Activated T-helper 17 cell treated with anti-CD3 and anti-CD28 coated beads, Interleukin-2, amount 50 U/mL, for 72 hours (primary cell): ENCODE data around the gene CLRN1. TPM values are rescaled to one million over a fixed set of nuclear protein-coding genes. Genes with fewer than 3 reads are reported as not detected.

Experiments used
- ATAC-seq: fragments of 150-1000 bp; cut with Tn5 transposase; replicated peaks from 2 replicates; pipeline ENCODE4 v1.10.0; 2021; ENCODE audit warnings: mild to moderate bottlenecking, moderate library complexity
- H3K27ac Mint-ChIP-seq: one replicate; pipeline ENCODE4 v1.8.0; 2022; ENCODE audit warnings: mixed read lengths
- H3K27me3 Mint-ChIP-seq: one replicate; pipeline ENCODE4 v1.8.0; 2022; ENCODE audit warnings: mixed read lengths
- H3K36me3 Mint-ChIP-seq: one replicate; pipeline ENCODE4 v1.8.0; 2022; ENCODE audit warnings: low read depth, mild to moderate bottlenecking, mixed read lengths
- H3K4me1 Mint-ChIP-seq: one replicate; pipeline ENCODE4 v1.8.0; 2022; ENCODE audit warnings: mixed read lengths
- H3K4me3 Mint-ChIP-seq: one replicate; pipeline ENCODE4 v1.8.0; 2022; ENCODE audit warnings: mild to moderate bottlenecking, mixed read lengths
- H3K9me3 Mint-ChIP-seq: one replicate; pipeline ENCODE4 v1.8.0; 2022; ENCODE audit warnings: mixed read lengths
- total RNA-seq, 2 donors: library from RNA; stranded (reverse); gene quantifications; one replicate each; pipeline ENCODE4 v1.2.3, GENCODE V29; 2022

Gene CLRN1
- total RNA-seq, 2 donors from 2014 or later, result not detected

DNA sequence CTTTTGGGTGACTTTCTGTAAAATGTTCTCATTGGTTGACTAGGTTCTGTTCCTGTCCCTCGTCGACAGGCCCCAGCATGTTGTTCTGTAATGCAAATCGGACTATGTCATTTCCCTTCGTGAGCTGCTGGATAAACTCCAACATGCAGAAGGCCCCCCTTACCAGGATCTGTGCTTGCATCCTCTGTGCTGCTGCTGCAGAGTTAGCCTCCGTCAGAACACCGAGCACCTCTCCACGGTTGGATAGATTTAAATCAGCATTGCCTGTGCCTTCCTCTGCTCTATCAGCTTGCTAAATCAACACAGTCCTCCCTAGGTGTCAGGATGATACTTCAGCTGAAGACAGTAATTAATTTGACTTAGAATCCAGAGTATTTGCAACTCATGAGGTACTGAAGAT, 54.6 kb downstream of the CLRN1 start:
- Mint-ChIP-seq H3K4me1 (no peaks in the 10 kb centered on the region), H3K36me3 (no peaks in the 10 kb centered on the region)
- ATAC-seq, result no peak

DNA sequence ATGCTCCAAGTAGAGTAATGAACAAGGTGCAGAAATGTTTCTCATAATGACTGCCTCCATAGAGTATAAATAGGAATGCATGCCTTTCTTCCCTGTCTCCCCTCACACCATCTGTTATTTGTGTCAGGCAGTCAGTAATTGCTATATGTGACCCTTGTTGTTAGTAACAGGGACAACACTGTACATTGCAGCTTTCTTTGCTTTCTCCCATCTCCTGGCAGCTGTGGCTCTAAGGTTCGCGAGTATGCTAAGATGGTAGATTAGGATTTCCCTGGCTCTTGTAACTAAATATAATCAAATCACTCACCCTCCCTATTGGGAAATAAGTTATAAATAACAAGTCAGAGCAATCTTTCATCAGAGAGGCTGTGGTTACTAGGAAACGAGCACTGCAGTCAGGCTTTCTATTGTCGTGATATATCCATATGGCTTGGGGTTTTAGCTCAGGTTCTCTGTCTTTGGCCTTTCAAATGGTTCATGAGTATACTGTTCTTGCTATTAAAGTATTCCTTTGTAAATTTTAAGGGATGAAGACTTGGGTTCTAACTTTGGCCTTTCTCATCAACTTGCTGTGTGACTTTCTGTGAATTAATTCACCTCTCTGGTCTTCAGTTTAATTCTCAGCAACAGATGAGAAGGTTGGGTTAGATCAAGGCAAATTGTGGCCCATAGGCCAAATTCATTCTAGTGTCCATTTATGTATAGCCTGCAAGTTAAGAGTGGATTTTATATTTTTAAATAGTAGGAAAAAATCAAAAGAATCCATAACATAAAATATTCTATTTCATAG, 59.2 kb downstream of the CLRN1 start:
- Mint-ChIP-seq H3K27me3 (peaks cover 20% of the 10 kb centered on the region), H3K27ac (no peak overlapping the region), H3K36me3 (no peaks in the 10 kb centered on the region), H3K4me1 (no peaks in the 10 kb centered on the region), H3K4me3 (no peak overlapping the region), H3K9me3 (no peaks in the 10 kb centered on the region)
- ATAC-seq, result no peak

More for the DNA sequence above, 54.6 kb downstream of the CLRN1 start:
- no peak overlapping the region for H3K27ac Mint-ChIP-seq
- H3K27me3 Mint-ChIP-seq, result peaks cover 18% of the 10 kb centered on the region
- no peaks in the 10 kb centered on the region for H3K9me3 Mint-ChIP-seq
- no peak overlapping the region for H3K4me3 Mint-ChIP-seq

DNA sequence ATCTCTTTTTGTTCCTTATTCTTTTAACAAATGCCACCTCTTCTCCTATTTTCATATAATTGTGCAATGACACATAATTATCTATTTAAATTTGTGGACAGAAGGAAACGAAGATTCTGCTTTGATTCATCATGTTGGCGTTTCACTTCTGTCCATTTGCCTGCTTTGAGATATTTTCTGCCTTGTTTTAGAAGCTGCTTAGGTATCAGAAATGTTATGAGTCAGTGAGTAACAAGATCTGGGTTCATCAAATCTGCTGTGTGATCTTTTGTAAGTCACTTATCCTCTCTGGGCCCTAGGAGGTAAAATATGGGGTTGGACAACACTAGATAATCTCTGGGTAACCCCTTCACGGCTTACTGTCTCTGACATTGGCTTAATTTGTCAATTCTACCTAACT, 60.0 kb downstream of the CLRN1 start:
- Mint-ChIP-seq H3K9me3 (no peaks in the 10 kb centered on the region), H3K4me3 (no peak overlapping the region), H3K27me3 (peaks cover 28% of the 10 kb centered on the region), H3K27ac (no peak overlapping the region), H3K36me3 (no peaks in the 10 kb centered on the region), H3K4me1 (no peaks in the 10 kb centered on the region)
- no peak for ATAC-seq

DNA sequence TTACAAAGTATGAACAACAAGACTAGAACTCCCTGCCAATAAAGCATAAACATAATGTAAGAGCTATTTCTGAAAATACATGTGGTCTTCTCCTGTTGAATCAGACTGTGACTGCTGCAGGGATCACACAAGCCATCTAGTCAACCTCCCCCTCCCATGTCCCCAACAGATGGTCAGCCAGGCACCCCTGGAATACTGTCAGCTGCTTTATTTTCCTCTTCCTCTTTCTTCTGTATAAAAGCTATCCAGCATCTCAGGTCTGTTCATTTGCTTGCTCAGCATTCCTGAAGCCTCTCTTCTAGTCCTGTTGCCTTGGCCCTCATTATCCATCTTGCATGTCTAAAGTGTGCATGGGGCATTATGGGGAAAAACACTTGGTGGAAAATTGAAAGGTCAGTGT, 60.8 kb downstream of the CLRN1 start:
- H3K9me3 Mint-ChIP-seq, result no peaks in the 10 kb centered on the region
- peaks cover 29% of the 10 kb centered on the region for H3K27me3 Mint-ChIP-seq
- no peak for ATAC-seq
- H3K4me1 Mint-ChIP-seq, result no peaks in the 10 kb centered on the region
- H3K36me3 Mint-ChIP-seq, result no peaks in the 10 kb centered on the region
- no peak overlapping the region for H3K4me3 Mint-ChIP-seq
- no peak overlapping the region for H3K27ac Mint-ChIP-seq

DNA sequence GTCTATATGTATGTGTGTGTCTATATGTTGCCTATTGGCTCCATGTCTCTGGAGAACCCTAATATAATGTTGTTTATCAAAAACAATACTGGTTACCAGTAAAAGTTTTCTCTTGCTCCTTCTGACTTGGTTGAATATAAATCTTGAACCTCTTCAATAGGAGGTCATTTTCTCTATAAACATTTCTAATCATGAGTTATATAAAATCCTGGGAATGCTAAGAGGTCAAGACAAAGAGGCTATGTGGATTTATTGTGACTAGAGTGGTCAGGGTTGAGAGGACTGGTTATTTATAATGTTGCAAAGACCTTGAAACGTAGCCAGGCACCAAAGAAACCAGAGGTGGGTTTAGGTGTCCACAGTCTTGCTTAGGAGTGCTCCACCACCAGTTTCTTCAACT, 66.1 kb downstream of the CLRN1 start:
- ATAC-seq, result no peak
- Mint-ChIP-seq H3K36me3 (no peaks in the 10 kb centered on the region), H3K9me3 (no peaks in the 10 kb centered on the region), H3K27me3 (peaks cover 41% of the 10 kb centered on the region), H3K4me3 (no peak overlapping the region), H3K4me1 (no peaks in the 10 kb centered on the region), H3K27ac (no peak overlapping the region)

DNA sequence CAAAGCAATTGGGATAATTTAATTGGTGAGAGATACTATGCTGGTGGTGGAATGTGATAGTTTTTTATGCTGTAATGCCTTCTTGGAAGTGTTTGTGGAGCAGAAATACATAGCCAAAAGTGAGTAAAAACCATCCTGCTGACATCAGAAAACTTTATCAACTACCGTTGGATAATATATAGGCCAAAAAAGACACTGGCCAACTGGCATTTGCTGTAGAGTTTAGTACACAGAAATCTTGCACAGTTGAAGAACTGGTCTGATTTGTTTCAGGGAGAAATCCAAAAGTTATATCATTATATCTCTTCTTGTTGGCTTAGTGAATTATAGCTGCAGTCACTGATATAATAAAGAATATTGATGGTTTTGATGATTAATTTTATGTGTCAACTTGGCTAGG, 66.8 kb downstream of the CLRN1 start:
- H3K36me3 Mint-ChIP-seq, result no peaks in the 10 kb centered on the region
- H3K4me1 Mint-ChIP-seq, result no peaks in the 10 kb centered on the region
- no peak overlapping the region for H3K27ac Mint-ChIP-seq
- no peak for ATAC-seq
- no peaks in the 10 kb centered on the region for H3K9me3 Mint-ChIP-seq
- H3K27me3 Mint-ChIP-seq, result peaks cover 39% of the 10 kb centered on the region
- H3K4me3 Mint-ChIP-seq, result no peak overlapping the region

DNA sequence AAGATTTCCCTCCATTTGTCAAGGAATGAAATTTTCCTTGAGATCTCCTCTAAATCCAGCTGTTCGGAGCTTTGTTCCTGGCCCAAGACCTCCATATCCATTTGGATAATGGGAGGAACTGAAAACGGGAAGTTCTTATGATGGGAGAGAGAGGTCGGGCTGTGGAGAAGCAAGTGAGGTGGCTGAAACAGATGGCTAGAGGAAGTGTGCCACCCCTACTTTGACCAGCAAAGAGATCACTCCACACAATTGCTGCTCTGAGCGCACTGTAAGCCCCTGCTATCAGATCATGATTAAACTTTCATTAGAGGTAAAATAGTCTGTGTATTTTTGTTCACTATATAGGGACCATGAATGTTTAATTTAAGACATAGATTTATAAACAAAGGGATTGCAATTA, 67.2 kb downstream of the CLRN1 start, which contains the start of gene MINDY4B:
TSS of gene MINDY4B (minus strand) at position 101 of the 400 bp plus-strand sequence. CDS start at position 101, 0 bp downstream.
- no peaks in the 10 kb centered on the region for H3K4me1 Mint-ChIP-seq
- no peaks in the 10 kb centered on the region for H3K9me3 Mint-ChIP-seq
- H3K4me3 Mint-ChIP-seq, result no peak within 1 kb of the TSS
- ATAC-seq, result no peak
- H3K36me3 Mint-ChIP-seq, result no peaks in the 10 kb centered on the region
- peaks cover 35% of the 10 kb centered on the region for H3K27me3 Mint-ChIP-seq
- H3K27ac Mint-ChIP-seq, result no peak within 1 kb of the TSS

DNA sequence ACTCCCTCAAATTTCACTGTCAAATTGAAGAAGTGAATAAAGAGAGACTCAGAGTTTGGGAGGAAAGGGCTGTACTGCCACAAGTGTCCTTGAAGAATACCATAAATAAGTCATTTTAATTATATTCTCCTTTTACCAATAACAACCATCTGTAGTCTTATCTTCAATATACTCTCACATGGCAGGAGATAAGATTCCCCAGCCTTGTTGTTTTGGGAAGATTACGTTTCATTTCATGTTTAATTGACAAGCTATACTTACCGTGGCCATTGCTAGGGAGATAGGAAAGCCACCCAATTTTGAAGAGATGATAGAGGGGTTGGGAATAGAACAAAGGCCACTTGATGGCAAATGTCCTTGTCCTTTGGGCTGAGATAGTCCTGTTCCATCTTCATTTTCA, 69.5 kb downstream of the CLRN1 start:
- H3K27me3 Mint-ChIP-seq, result peaks cover 32% of the 10 kb centered on the region
- no peaks in the 10 kb centered on the region for H3K4me1 Mint-ChIP-seq
- no peak overlapping the region for H3K4me3 Mint-ChIP-seq
- H3K9me3 Mint-ChIP-seq, result no peaks in the 10 kb centered on the region
- H3K36me3 Mint-ChIP-seq, result no peaks in the 10 kb centered on the region
- no peak for ATAC-seq
- H3K27ac Mint-ChIP-seq, result no peak overlapping the region

DNA sequence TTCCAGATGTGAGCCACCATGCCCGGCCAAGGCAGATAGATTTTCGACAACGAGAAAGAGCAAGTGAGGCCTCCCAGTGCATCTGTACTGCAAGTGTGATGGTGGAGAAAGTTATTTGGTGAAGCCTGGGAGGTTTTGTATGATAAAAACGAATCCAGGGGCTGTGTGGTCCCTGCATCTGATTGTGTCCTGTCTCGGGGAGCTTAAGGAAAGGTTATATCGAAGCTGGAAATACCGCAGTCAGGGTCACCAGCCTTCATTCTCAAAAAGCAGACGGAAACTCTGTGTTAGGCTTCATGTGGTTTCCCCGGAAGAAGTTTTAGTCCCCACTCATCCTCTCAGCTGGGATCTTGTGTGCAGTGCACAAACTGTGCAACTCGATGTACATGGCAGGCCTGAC, 70.7 kb downstream of the CLRN1 start:
- Mint-ChIP-seq H3K9me3 (no peaks in the 10 kb centered on the region), H3K27ac (no peak overlapping the region), H3K4me3 (no peak overlapping the region), H3K36me3 (no peaks in the 10 kb centered on the region), H3K27me3 (peaks cover 22% of the 10 kb centered on the region), H3K4me1 (no peaks in the 10 kb centered on the region)
- no peak for ATAC-seq

DNA sequence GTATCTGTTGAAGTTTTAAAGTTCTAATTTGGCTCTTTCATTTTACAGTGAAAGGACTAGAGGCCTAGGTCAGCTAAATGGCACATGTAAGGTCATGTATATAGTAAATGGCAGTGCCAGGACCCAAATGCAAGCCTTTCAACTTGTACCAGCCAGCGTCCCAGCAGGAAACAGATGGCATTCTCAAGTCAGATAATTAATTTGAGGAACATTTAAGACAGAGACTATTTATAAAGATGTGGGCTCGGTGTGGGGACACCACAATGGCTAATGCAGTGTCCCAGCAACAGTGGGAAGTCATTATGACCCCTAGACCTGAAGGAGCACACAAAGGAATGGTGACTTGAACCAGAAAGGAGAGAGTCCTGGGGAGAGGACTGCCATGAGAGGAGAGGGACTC, 73.4 kb downstream of the CLRN1 start:
- ATAC-seq, result no peak
- peaks cover 12% of the 10 kb centered on the region for H3K27me3 Mint-ChIP-seq
- no peak overlapping the region for H3K27ac Mint-ChIP-seq
- no peak overlapping the region for H3K4me3 Mint-ChIP-seq
- H3K36me3 Mint-ChIP-seq, result no peaks in the 10 kb centered on the region
- H3K4me1 Mint-ChIP-seq, result no peaks in the 10 kb centered on the region
- H3K9me3 Mint-ChIP-seq, result no peaks in the 10 kb centered on the region

DNA sequence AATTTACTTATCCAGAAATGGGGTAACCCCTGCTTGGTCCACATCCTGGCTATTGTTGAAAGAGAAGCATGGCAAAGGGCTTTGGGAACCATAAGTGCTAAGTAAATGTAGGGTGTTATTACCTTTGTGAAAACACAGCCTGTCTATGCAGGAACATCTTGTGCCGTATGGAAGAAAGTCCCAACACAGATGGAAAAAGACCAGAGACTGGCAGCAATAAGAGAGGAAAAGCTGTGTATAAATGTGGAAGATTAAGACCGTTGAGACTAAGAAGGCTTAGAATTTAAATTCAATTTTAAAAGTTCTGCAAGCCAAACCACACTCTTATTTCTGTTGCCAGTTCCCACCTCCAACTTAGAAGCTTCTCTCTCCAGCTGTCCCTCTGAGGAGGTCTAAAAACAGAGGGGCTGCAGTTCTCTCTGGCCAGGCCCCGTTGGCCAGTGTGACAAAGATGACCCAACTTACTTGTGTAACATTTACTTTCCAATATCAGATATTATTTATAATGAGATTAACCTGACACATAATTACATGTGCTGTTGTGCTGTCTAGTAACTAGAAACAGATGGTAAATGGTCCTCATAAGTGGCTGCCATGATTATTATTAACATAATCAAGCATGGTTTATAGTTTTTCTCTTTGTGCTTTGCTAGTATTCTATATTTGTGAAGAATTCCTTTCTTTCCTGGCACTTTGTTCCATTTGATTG, 74.3 kb downstream of the CLRN1 start:
- no peaks in the 10 kb centered on the region for H3K36me3 Mint-ChIP-seq
- H3K27ac Mint-ChIP-seq, result no peak overlapping the region
- ATAC-seq, result no peak
- no peaks in the 10 kb centered on the region for H3K9me3 Mint-ChIP-seq
- H3K27me3 Mint-ChIP-seq, result peaks cover 9% of the 10 kb centered on the region
- H3K4me1 Mint-ChIP-seq, result no peaks in the 10 kb centered on the region
- H3K4me3 Mint-ChIP-seq, result no peak overlapping the region

DNA sequence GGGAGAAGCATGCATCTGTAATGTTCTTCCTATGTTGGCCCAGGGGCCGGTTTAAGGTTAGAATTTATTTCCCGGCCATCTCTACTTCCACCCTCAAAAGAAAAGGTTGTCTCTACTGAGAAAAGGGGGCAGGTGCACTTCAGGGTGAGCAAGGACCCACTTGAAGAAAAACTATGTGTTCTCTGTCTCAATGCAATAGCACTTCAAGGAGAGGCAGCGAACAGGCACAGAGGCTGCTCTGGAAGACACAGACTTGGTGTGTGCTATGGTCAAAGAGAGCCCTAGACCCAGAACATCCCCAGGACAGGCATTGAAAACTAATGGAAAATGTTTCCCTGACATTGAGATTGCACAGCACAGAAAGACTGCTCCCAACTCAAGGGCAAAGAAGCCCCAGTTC, 74.9 kb downstream of the CLRN1 start:
- Mint-ChIP-seq H3K4me3 (no peak overlapping the region), H3K36me3 (no peaks in the 10 kb centered on the region), H3K27ac (no peak overlapping the region), H3K4me1 (no peaks in the 10 kb centered on the region), H3K27me3 (peaks cover 6% of the 10 kb centered on the region), H3K9me3 (no peaks in the 10 kb centered on the region)
- no peak for ATAC-seq

DNA sequence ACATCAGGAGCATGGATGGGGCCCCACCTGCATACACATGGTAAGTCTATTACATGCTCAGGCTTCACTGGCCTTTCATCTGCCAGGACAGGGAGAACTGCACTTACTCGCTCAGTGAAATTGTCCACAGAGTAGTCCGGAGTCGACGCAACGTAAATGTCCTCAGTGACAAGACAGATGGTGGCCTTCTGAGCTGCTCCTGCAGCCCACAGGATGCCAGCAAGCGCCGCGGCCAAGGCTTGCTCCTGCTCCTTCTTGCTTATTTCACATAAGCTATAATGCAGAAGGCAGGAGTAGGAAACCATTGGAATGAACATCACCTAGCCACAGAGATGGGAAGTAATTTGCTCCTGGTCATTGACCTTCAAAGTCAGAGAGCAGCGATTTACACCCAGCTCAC, 81.7 kb downstream of the CLRN1 start:
- Mint-ChIP-seq H3K27me3 (peaks cover 10% of the 10 kb centered on the region), H3K9me3 (no peaks in the 10 kb centered on the region), H3K4me3 (no peak overlapping the region), H3K4me1 (no peaks in the 10 kb centered on the region), H3K27ac (no peak overlapping the region), H3K36me3 (no peaks in the 10 kb centered on the region)
- no peak for ATAC-seq

DNA sequence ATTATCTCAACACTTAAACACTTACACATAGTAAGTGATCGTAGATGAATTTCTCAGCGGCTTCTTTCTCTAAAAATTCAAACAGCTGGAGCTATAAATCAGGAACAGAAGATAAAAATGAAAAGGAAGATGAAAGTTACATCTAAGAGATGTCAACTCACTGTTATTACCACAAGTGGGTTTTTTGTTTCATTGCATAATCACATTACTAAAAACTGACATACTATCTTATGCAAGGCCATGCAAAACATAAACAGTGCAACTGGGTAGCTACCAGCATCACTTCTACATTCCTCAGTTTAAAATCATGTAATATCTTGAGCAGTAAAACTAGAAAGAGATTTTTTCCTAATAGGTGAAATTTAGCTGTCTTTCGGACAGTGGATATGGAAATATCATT, 82.2 kb downstream of the CLRN1 start:
- no peaks in the 10 kb centered on the region for H3K9me3 Mint-ChIP-seq
- ATAC-seq, result no peak
- H3K27me3 Mint-ChIP-seq, result peaks cover 15% of the 10 kb centered on the region
- no peak overlapping the region for H3K27ac Mint-ChIP-seq
- H3K4me3 Mint-ChIP-seq, result no peak overlapping the region
- no peaks in the 10 kb centered on the region for H3K4me1 Mint-ChIP-seq
- H3K36me3 Mint-ChIP-seq, result no peaks in the 10 kb centered on the region

DNA sequence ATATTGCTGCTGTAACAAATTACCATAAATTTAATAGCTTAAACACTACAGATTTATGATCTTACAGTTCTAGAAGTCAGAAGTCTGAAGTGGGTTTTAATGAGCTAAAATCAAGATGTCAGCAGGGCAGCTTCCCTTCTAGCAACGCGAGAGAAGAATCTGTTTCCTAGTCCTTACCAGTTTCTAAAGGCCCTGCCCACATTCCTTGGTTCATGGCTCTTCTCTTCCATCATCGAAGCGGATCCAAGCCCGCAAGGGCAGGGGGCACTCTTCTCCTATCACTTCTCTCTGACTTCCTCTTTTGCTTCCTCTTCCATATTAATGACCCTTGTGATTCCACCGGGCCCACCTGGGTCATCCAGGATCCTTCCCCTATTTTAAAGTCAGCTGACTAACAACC, 83.4 kb downstream of the CLRN1 start:
- no peak overlapping the region for H3K4me3 Mint-ChIP-seq
- no peak for ATAC-seq
- no peaks in the 10 kb centered on the region for H3K36me3 Mint-ChIP-seq
- H3K27me3 Mint-ChIP-seq, result peaks cover 17% of the 10 kb centered on the region
- no peaks in the 10 kb centered on the region for H3K4me1 Mint-ChIP-seq
- no peaks in the 10 kb centered on the region for H3K9me3 Mint-ChIP-seq
- H3K27ac Mint-ChIP-seq, result no peak overlapping the region
